Right forelimb (tissue), 1 donor: ENCODE results near the gene GRIK1.

Experiments
- DNase-seq: peaks from one replicate; pipeline ENCODE4 v3.0.0-alpha.2; 2018

The GRIK1 gene

GRCh38 chr21:29711236-29711635 is 228.6 kb downstream of the GRIK1 start:
- DNase-seq: no peak

- DNase-seq: no peak
These were observed 229.3 kb downstream of the GRIK1 start for GRCh38 chr21:29710498-29710897.

GRCh38 chr21:29708401-29708800 is 231.4 kb downstream of the GRIK1 start:
- no peak for DNase-seq

GRCh38 chr21:29704719-29705118 is 235.1 kb downstream of the GRIK1 start:
- DNase-seq: no peak

- no peak for DNase-seq
These were observed 238.1 kb downstream of the GRIK1 start for GRCh38 chr21:29701676-29702075.

GRCh38 chr21:29697555-29698193 is 242.1 kb downstream of the GRIK1 start:
- DNase-seq: no peak

GRCh38 chr21:29696937-29697336 is 242.9 kb downstream of the GRIK1 start:
- DNase-seq: no peak

GRCh38 chr21:29691616-29692491 is 247.9 kb downstream of the GRIK1 start:
- no peak for DNase-seq

- DNase-seq: no peak
These were observed 250.0 kb downstream of the GRIK1 start for GRCh38 chr21:29689753-29690152.

GRCh38 chr21:29684106-29684505 is 255.7 kb downstream of the GRIK1 start:
- no peak for DNase-seq

GRCh38 chr21:29682800-29683199 is 257.0 kb downstream of the GRIK1 start:
- no peak for DNase-seq

- no peak for DNase-seq
These were observed 259.5 kb downstream of the GRIK1 start for GRCh38 chr21:29680273-29680672.

GRCh38 chr21:29678626-29679025 is 261.2 kb downstream of the GRIK1 start:
- DNase-seq: no peak

- no peak for DNase-seq
These were observed 262.5 kb downstream of the GRIK1 start for GRCh38 chr21:29677326-29677725.

- DNase-seq: no peak
These were observed 263.4 kb downstream of the GRIK1 start for GRCh38 chr21:29676395-29676794.

GRCh38 chr21:29675451-29675850 is 264.3 kb downstream of the GRIK1 start:
- no peak for DNase-seq

GRCh38 chr21:29674343-29674742 is 265.5 kb downstream of the GRIK1 start:
- DNase-seq: no peak

- DNase-seq: no peak
These were observed 266.6 kb downstream of the GRIK1 start for GRCh38 chr21:29673096-29673610.

GRCh38 chr21:29671728-29672127 is 268.1 kb downstream of the GRIK1 start:
- no peak for DNase-seq

GRCh38 chr21:29670228-29670627 is 269.6 kb downstream of the GRIK1 start:
- DNase-seq: no peak

- DNase-seq: no peak
These were observed 270.4 kb downstream of the GRIK1 start for GRCh38 chr21:29669416-29669815.

- no peak for DNase-seq
These were observed 272.1 kb downstream of the GRIK1 start for GRCh38 chr21:29667651-29668050.

GRCh38 chr21:29664615-29665014 is 275.2 kb downstream of the GRIK1 start:
- DNase-seq: no peak
